Stimulated activated CD8-positive, alpha-beta memory T cell treated with anti-CD3 and anti-CD28 coated beads, Interleukin-7, amount 100 ng/mL, for 4 hours (primary cell): ENCODE measurements around the gene FOXN3.
"Not testable (repeated sequence)": the region's sequence is repeated elsewhere in the genome, so short reads cannot be mapped to it uniquely, and the experiment has no call there.

Experiments used
- DNase-seq, 2 donors: peaks; one replicate each; pipeline ENCODE4 v3.0.0-alpha.2; 2020; ENCODE audit warnings: low read depth in 2 of 2

Gene FOXN3

DNA sequence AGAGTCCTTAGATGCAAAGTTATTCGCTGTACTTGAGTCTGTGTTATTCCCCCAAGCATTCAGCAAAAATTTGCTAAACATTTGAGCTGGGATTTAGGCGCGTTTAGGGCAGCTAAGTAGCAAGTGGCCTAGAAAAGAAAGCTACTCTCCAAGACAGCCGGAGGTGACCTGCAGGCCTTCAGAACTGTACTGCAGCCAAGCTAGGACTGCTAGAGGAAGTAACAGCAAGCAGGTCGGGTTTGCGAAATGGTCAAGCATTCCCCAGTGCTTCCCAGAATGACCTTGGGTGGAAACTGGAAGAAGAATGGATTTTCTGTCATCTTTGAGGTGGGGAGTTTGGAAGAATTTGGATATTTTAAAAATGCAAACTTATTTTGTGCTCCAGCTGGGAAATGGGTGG lies 287.5 kb downstream of the FOXN3 start:
- no peak for DNase-seq

DNA sequence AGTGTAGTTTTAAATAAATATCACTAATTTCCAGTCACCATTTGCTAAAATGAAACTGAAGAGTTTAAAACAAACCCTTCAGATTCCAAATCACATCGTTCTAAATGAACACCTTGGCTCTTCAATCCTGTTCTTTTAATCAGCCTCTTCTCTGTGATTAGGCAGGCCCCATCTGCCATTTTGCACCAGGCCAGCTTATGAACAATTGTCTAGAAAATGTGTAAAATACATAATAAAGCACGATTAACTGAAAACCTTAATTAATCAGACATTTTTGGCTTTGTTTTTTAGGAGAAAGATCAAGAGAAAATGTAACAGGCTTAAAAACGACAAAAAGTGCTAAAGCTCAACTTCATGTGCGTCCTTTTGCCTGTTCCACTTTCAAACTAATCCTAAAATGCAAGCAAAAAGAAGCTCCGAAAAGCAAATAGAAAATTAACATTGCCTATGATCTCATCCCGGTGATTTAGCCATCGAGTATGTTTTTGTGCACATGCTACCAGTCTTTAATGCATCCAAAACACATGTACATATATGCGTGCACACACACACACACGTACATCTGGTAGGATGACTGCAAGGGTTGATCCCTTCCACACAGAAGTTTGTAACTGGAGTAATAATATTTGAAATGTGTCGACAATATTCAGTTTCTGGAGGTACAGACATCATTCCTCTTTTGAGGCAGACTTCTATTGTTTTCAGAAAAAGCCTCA lies 288.6 kb downstream of the FOXN3 start:
- no peak for DNase-seq

DNA sequence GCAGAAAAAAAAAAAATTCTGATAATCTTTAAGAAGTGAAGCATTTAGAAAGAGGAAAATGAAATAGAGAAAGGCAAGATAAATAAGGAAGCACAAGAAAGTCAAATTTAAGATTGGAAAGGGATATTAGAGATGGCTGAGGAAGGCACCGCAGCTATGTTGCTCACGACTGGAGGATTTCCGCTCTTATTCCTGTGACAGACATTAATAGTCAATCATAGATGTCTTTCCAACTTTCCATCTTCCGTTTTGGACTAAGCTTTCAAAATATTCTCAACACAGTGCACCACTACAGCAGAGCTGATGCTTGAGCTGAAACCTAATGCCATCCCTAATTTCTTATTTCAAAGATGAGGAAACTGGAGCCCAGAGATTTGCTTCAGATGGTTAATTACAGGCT lies 290.6 kb downstream of the FOXN3 start:
- no peak for DNase-seq

DNA sequence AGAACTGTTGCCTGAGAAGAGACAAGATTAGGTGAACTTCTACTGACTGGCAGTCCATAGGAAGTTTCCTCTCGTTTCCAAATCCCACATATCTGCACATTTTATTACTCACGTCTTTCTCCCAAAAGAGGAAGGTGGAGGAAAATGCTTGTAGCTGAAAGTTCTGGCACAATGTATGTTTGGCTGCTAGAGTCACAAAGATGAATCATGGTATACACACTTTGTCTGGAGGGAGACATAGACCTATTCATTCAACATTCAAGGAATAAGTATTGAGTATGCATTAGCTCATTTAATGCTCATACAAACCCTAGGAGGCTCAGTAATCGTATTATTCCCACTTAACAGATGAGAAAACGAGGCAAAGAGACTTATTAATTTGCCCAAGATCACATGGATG lies 291.8 kb downstream of the FOXN3 start:
- no peak for DNase-seq

- no peak for DNase-seq
These were observed 293.2 kb downstream of the FOXN3 start for GRCh38 chr14:89123851-89124250.

- no peak for DNase-seq
These were observed 293.8 kb downstream of the FOXN3 start for GRCh38 chr14:89123215-89123614.

DNA sequence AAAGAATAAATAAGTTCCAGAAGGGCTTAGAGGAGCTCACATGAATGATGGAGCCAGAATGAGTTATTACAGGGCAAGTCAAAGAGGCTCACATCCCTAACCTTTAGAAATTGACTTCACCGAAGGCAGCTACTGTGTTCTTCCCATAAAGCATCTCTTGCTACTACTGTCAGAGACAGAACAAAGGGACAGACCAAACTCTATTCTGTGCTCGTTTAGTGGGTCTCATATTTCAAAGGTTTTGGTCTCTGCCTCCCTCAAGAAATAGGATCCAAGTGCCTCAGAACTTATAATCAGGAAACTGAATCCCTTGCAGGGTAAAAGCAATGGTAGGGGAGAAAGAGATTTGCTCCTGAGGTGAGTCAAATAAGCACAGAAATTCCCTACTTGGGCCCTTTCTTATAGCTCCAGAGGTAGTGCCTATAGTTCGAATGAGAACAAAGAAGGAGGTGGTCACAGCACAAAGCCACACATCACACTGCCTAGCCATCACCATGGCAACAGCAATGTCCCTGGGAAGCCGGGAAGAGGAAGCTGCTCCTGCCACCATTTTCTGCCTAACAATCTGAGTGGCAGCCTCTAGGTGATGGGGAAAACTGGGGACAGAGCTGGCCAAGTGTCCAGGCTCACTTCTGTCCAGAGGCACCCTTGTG lies 294.9 kb downstream of the FOXN3 start:
- no peak for DNase-seq

- no peak for DNase-seq
These were observed 300.0 kb downstream of the FOXN3 start for GRCh38 chr14:89117012-89117411.

DNA sequence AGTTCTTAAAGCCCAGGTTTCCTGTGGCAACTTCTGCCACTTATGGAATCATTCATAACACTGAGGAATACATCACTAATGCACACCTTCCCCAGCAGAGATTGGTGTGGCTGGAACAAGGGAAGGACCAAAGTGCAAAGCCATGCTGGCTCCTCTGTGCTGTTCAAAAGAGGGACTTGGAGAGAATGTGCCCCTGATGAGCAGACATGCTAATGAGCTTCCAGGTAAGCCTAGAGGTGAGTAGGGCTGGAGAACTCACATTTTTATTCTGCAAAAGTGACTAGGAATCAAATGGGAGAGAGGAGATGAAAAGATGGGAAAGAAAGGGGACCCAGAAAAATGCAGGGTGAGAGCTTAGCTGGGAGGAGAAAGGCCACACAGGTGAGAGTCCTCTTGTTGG lies 302.9 kb downstream of the FOXN3 start:
- no peak for DNase-seq

DNA sequence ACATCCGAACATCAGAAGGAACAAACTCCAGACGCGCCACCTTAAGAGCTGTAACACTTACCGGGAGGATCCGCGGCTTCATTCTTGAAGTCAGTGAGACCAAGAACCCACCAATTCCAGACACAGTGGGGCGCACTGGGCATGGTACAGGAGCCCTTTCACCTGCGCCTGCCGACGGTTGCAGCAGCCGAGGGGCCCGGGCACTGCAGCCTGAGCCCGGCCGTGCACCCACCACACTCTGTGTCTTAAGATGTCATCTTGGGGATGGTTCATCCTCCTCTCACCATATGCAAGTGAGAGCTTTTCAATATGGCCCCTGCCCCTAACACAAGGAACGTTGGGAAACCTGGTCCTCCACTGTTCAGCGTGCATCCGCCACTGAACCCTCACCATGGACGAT lies 304.3 kb downstream of the FOXN3 start:
- DNase-seq, result no peak

DNA sequence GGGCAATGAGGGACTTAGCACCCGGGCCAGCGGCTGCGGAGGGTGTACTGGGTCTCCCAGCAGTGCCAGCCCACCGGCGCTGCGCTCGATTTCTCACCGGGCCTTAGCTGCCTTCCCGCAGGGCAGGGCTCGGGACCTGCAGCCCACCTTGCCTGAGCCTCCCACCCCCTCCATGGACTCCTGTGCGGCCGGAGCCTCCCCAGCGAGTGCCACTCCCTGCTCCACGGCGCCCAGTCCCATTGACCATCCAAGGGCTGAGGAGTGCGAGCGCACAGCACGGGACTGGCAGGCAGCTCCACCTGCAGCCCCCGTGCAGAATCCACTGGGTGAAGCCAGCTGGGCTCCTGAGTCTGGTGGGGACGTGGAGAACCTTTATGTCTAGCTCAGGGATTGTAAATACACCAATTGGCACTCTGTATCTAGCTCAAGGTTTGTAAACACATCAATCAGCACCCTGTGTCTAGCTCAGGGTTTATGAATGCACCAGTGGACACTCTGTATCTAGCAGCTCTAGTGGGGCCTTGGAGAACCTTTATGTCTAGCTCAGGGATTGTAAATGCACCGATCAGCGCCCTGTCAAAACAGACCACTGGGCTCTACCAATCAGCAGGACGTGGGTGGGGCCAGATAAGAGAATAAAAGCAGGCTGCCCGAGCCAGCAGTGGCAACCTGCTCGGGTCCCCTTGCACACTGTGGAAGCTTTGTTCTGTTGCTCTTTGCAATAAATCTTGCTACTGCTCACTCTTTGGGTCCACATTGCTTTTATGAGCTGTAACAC lies 305.1 kb downstream of the FOXN3 start:
- DNase-seq, result not testable (repeated sequence)

- not testable (repeated sequence) for DNase-seq
These were observed 305.8 kb downstream of the FOXN3 start for GRCh38 chr14:89111232-89111631.

GRCh38 chr14:89110110-89110509 lies 306.9 kb downstream of the FOXN3 start:
- DNase-seq, result no peak

DNA sequence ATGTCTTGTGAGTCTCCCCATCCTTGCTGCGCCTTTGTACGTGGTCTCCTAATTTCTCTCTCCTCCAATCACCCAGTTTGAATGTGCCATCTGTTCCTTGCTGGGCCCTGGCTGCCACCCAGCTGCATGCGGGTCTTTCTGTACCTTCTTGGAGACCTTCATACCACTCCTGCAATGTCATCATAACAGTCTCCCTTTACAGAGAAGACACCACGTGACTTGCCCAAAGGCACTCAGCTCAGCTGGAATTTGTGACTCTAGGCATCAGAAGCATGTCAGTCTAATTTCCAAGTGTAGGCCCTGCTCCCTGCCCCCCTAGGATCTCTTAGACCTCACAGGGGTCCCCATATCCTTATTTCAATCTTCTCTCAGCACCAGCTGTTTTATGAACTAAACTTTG lies 308.4 kb downstream of the FOXN3 start:
- no peak for DNase-seq

GRCh38 chr14:89107626-89108025 lies 309.4 kb downstream of the FOXN3 start:
- DNase-seq, result no peak
